Motor neuron (in vitro differentiated cells): ENCODE measurements around the gene GABBR2. TPM values are rescaled to one million over a fixed set of nuclear protein-coding genes. Genes with fewer than 3 reads are reported as not detected.

Experiments
- ATAC-seq, 8 experiments: fragments of 200-7000 bp; cut with Tn5 transposase; replicated peaks in 6 of 8; 2 replicates each; pipeline ENCODE4 v1.8.0; 2021; ENCODE audit warnings: mild to moderate bottlenecking in 8 of 8, moderate library complexity in 8 of 8
- H3K27ac ChIP-seq, 2 donors: fragments of 250-450 bp; sonication (Bioruptor Pico); 2 replicates each; pipeline ENCODE4 v1.9.0; 2021; ENCODE audit warnings: antibody characterized with exemption in 2 of 2, mild to moderate bottlenecking in 2 of 2, moderate library complexity in 1 of 2
- H3K4me1 ChIP-seq, 2 donors: fragments of 250-450 bp; sonication (Bioruptor Pico); replicated peaks in 1 of 2; 2 replicates each; pipeline ENCODE4 v1.6.1; 2021; ENCODE audit warnings: antibody characterized with exemption in 2 of 2, mild to moderate bottlenecking in 2 of 2, moderate library complexity in 1 of 2
- H3K4me3 ChIP-seq, 5 donors: fragments of 250-450 bp; sonication (Bioruptor Pico); 2 replicates each; pipeline ENCODE4 v1.9.0; 2021; ENCODE audit warnings: antibody characterized with exemption in 5 of 5, mild to moderate bottlenecking in 5 of 5, moderate library complexity in 4 of 5
- WGBS, 10 experiments: fragments of 450-650 bp; shearing (Covaris generic); methylation state at CpG; one replicate each; pipeline ENCODE4 v1.0.0; 2022; 5-methylcytosine and 5-hydroxymethylcytosine counted together
- in situ Hi-C, 9 experiments: fragments of 400-800 bp; cut with MboI; loops; one replicate each; pipeline ENCODE4 v1.15.0; 2021; ENCODE audit warnings: low sequenced_read_pairs in 9 of 9, low pct_unique_long_range_greater_than_20kb in 2 of 9; ENCODE audit not compliant: unreplicated experiment in 9 of 9
- total RNA-seq, 8 experiments: library from RNA; unstranded; fragments of 300-600 nt; gene quantifications; 2 replicates each; pipeline versions ENCODE4 v1.2.3 to v1.2.4, GENCODE V29; 2022

GABBR2 gene
- total RNA-seq, 8 experiments from 2014 or later: 0.07 to 26.0 (median 3.9) TPM

DNA sequence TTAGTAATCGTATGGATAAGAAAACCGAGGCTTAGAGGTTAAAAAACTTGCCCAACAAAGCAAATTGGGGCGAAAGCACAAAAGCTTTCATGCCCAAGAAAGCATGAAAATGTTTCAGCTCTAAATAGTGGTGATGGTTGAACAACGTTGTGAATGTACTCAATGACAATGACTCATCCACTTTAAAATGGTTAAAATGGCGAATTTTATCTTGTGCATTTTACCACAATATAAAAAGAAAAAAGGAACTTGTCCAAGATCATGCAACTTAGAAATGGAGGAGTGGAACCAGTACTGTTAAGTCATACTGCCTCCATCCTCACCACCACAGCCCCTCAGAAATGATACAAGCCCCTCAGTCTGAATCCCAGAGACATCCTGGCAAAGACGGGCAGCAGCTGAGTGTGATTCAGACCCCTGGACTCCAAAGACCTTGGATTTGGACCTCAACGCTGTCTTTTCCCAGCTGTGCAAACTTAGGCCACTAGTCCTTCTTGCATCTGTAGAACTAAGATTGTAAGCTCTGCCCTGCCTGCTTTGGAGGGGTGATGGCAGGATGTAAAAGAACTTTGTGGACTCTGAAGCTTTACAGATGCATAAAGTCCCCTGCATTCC, 158.4 kb downstream of the GABBR2 start:
- H3K4me3 ChIP-seq: no peak overlapping the region
- H3K4me1 ChIP-seq: peaks cover 0 to 5% of the 10 kb centered on the region in 2 donors
- in situ Hi-C loops: no loop called here
- 10 to 100% (median 80%) methylated on average over 2 to 7 of the region's 7 CpGs for WGBS, 10 experiments
- no peak overlapping the region for H3K27ac ChIP-seq
- no peak for ATAC-seq

- peaks cover 0 to 5% of the 10 kb centered on the region in 2 donors for H3K4me1 ChIP-seq
- 13 to 90% (median 56%) methylated on average over 1 to 3 of the region's 3 CpGs for WGBS, 10 experiments
- no peak overlapping the region for H3K27ac ChIP-seq
- H3K4me3 ChIP-seq: no peak overlapping the region
- no peak for ATAC-seq
- in situ Hi-C loops: loop anchor here in 2 of 9 experiments (25.0 kb wide), 2 partner anchors 112 to 237 kb away; no protein-coding TSS in a partner anchor
Observed at GRCh38 chr9:98549401-98549800, 159.3 kb downstream of the GABBR2 start.

DNA sequence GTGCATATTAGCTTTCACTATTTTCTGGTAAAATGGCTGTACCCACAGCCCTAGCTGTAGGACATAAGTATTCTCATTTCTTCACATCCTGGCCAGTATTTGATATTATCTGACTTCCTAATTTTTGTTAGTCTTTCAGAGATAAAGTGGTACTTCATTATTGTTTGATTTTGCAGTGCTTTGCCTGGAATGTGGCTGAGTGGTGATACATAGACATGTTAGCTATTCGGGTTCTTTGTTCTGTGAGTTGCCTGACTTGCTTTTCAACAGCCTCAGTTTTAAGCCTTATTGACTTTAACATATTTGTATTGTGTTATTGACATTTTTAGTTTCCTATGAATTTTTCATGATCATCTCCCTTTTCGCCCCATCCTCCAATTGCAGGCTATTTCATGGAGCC, 161.1 kb downstream of the GABBR2 start:
- in situ Hi-C loops: loop anchor here in 2 of 9 experiments (25.0 kb wide), 2 partner anchors 110 to 235 kb away; no protein-coding TSS in a partner anchor
- WGBS, 10 experiments: 30 to 100% (median 56%) methylated on average over 1 to 2 of the region's 2 CpGs; no CpG with 5 or more reads in 3 of the 10 experiments
- H3K27ac ChIP-seq: no peak overlapping the region

GRCh38 chr9:98545021-98545420, 163.7 kb downstream of the GABBR2 start:
- no peak overlapping the region for H3K4me3 ChIP-seq
- no peaks in the 10 kb centered on the region for H3K4me1 ChIP-seq
- ATAC-seq: peak in 1 of 8 experiments; percentile 20
- no peak overlapping the region for H3K27ac ChIP-seq
- 12 to 90% (median 59%) methylated on average over 2 to 4 of the region's 4 CpGs for WGBS, 10 experiments
- in situ Hi-C loops: loop anchor here in 2 of 9 experiments (25.0 kb wide), 2 partner anchors 108 to 233 kb away; no protein-coding TSS in a partner anchor

More for the DNA sequence above, 161.1 kb downstream of the GABBR2 start:
- Histone ChIP-seq H3K4me3 (no peak overlapping the region), H3K4me1 (peaks cover 0 to 2% of the 10 kb centered on the region in 2 donors)
- ATAC-seq: no peak

- Histone ChIP-seq H3K4me1 (no peaks in the 10 kb centered on the region), H3K27ac (no peak overlapping the region), H3K4me3 (no peak overlapping the region)
- 66 to 93% (median 87%) methylated on average over 4 to 12 of the region's 16 CpGs; no CpG with 5 or more reads in 2 of the 10 experiments for WGBS, 10 experiments
- in situ Hi-C loops: loop anchor here in 2 of 9 experiments (25.0 kb wide), 2 partner anchors 104 to 229 kb away; no protein-coding TSS in a partner anchor
- ATAC-seq: no peak
Observed at GRCh38 chr9:98541684-98542230, 167.0 kb downstream of the GABBR2 start.

GRCh38 chr9:98540476-98540875, 168.3 kb downstream of the GABBR2 start:
- no peak overlapping the region for H3K27ac ChIP-seq
- H3K4me1 ChIP-seq: no peaks in the 10 kb centered on the region
- in situ Hi-C loops: loop anchor here in 2 of 9 experiments (25.0 kb wide), 2 partner anchors 103 to 228 kb away; no protein-coding TSS in a partner anchor
- no peak overlapping the region for H3K4me3 ChIP-seq
- WGBS, 10 experiments: 45 to 100% (median 87%) methylated on average over 1 to 3 of the region's 4 CpGs; no CpG with 5 or more reads in 2 of the 10 experiments
- no peak for ATAC-seq

DNA sequence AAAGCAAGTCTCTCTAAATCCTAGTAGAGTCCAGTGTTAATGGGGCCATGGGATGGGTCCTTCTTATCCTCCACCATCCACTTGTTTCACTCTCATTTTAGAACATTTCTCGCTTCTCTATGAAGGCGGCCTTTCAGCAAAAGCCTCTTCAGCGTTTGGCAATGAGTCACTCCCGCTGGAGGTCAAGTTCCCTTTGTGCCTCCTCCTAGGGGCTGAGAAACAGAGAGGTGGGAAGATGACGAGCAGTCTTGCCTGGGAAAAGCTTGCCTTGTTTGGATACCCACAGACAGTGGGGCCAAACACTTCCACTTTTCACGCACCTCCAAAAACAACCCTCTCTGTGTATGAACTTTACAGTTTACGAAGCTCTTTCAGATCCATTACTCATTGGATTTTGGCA, 168.8 kb downstream of the GABBR2 start:
- in situ Hi-C loops: loop anchor here in 2 of 9 experiments (25.0 kb wide), 2 partner anchors 103 to 228 kb away; no protein-coding TSS in a partner anchor
- H3K4me3 ChIP-seq: no peak overlapping the region
- ATAC-seq: no peak
- H3K4me1 ChIP-seq: no peaks in the 10 kb centered on the region
- WGBS, 10 experiments: 38 to 100% (median 63%) methylated on average over 2 to 6 of the region's 7 CpGs; no CpG with 5 or more reads in 1 of the 10 experiments
- H3K27ac ChIP-seq: no peak overlapping the region

GRCh38 chr9:98538626-98539031, 170.1 kb downstream of the GABBR2 start:
- peaks cover 0 to under 1% of the 10 kb centered on the region in 2 donors for H3K4me1 ChIP-seq
- H3K27ac ChIP-seq: no peak overlapping the region
- H3K4me3 ChIP-seq: no peak overlapping the region
- peak in 1 of 8 experiments; percentile 68 for ATAC-seq
- WGBS, 10 experiments: 0 to 86% (median 76%) methylated on average over 2 to 8 of the region's 10 CpGs; no CpG with 5 or more reads in 6 of the 10 experiments
- in situ Hi-C loops: loop anchor here in 2 of 9 experiments (25.0 kb wide), 2 partner anchors 101 to 226 kb away; no protein-coding TSS in a partner anchor

GRCh38 chr9:98538203-98538602, 170.5 kb downstream of the GABBR2 start:
- Histone ChIP-seq H3K4me1 (peaks cover 0 to 5% of the 10 kb centered on the region in 2 donors), H3K4me3 (no peak overlapping the region), H3K27ac (no peak overlapping the region)
- in situ Hi-C loops: loop anchor here in 2 of 9 experiments (25.0 kb wide), 2 partner anchors 101 to 226 kb away; no protein-coding TSS in a partner anchor
- no peak for ATAC-seq
- WGBS, 10 experiments: 71% methylated on average over 1 of the region's 1 CpG; no CpG with 5 or more reads in 9 of the 10 experiments

DNA sequence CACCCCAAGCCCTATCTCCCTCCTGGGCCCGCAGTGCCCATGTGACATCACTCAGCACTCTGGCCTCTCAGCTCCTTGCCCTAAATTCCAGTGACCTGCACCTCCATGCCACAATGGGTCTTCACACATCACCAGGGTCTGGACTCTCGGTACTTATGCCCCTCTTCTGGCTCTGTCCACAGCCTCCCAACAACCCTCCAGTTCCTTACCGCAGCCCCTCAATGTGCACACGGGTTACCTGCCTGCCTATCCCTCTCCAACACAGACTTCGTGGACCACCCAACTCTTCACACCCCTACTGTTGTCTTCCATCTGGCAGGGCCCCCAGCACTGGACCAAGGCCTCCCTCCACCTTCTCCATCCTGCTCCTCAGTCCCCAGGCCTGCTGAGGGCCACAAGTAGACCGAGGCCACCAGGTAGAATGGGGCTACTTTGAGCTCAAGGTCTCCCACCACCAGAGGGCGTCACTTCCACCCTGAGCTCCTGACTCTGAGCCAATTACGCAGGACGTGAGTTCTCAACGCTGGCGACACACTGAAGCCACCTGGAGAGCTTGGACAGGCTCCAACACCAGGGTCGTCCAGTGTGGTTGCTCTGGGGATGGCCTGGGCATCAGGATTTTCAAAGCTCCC, 172.1 kb downstream of the GABBR2 start:
- H3K27ac ChIP-seq: no peak overlapping the region
- 17 to 93% (median 60%) methylated on average over 1 to 11 of the region's 12 CpGs; no CpG with 5 or more reads in 2 of the 10 experiments for WGBS, 10 experiments
- in situ Hi-C loops: loop anchor here in 2 of 9 experiments (25.0 kb wide), 2 partner anchors 99 to 224 kb away; no protein-coding TSS in a partner anchor
- no peak overlapping the region for H3K4me3 ChIP-seq
- no peak for ATAC-seq
- H3K4me1 ChIP-seq: peaks cover 0 to 9% of the 10 kb centered on the region in 2 donors

DNA sequence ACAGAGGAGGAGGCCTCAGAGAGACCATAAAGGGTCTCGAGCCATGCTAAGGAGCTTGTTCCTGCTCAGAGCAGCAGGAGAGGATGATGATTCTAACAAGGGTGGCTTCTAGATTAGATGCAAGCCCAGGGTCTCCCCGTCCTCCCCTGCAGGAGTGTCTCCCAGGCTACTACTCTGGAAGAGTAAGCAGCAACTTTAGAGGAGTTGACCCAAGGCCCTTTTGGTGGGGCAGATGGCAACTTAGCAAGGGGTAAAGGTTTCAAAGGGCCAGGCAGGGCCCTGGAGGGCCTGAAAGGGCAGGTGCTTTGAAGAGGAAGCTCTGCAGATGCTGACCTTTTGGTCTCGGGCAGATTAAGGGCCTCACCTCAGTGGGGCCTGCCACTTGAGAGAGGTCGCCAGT, 174.9 kb downstream of the GABBR2 start:
- in situ Hi-C loops: loop anchor here in 2 of 9 experiments (25.0 kb wide), 2 partner anchors 97 to 222 kb away; no protein-coding TSS in a partner anchor
- Histone ChIP-seq H3K4me3 (no peak overlapping the region), H3K4me1 (peaks cover 0 to 9% of the 10 kb centered on the region in 2 donors), H3K27ac (no peak overlapping the region)
- ATAC-seq: no peak
- 60 to 100% (median 73%) methylated on average over 1 to 2 of the region's 4 CpGs; no CpG with 5 or more reads in 4 of the 10 experiments for WGBS, 10 experiments

DNA sequence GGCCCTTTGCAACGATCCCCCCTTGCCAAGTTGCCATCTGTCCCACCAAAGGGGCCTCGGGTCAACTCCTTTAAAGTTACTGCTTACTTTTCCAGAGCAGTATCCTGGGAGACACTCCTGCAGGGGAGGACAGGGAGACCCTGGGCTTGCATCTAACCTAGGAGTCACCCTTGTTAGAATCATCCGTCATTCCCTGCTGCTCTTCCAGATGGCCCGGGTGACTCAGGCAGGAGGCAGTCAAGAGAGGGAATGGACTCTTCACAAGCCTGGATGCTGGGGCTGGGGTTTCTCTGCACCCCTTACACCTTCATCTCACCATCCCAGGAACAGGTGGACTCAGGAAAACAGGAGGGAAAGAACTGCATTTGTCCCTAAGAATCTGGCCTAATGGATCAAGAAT, 175.6 kb downstream of the GABBR2 start:
- 0 to 36% (median 10%) methylated on average over 2 to 3 of the region's 4 CpGs; no CpG with 5 or more reads in 6 of the 10 experiments for WGBS, 10 experiments
- no peak overlapping the region for H3K27ac ChIP-seq
- H3K4me3 ChIP-seq: no peak overlapping the region
- in situ Hi-C loops: loop anchor here in 2 of 9 experiments (25.0 kb wide), 2 partner anchors 96 to 221 kb away; no protein-coding TSS in a partner anchor
- peak in 1 of 8 experiments; percentile 52 for ATAC-seq
- peaks cover 0 to 9% of the 10 kb centered on the region in 2 donors for H3K4me1 ChIP-seq
